Right atrium auricular region (tissue), 2 donors: Measurements from ENCODE around the gene COMMD7. TPM values are rescaled to one million over a fixed set of nuclear protein-coding genes. Genes with fewer than 3 reads are reported as not detected.
A peak's percentile ranks its signal among the peaks of the same experiment; 100 is the strongest.

Experiments used
- DNase-seq: peaks from one replicate; pipeline ENCODE4 v3.0.0-alpha.2; 2019; ENCODE audit warnings: low spot score
- H3K27ac ChIP-seq, 2 donors: fragments of 200-600 bp; sonication (generic); 1 replicate in 1 of 2; 2 replicates in 1 of 2; pipeline ENCODE4 v1.5.1; 2016 to 2019
- H3K27me3 ChIP-seq, 2 donors: fragments of 200-600 bp; sonication (generic); one replicate each; pipeline versions ENCODE4 v1.5.1 to v1.6.0; 2017 to 2019
- H3K36me3 ChIP-seq: fragments of 200-600 bp; sonication (generic); one replicate; pipeline ENCODE4 v1.5.1; 2016
- H3K4me1 ChIP-seq, 2 donors: fragments of 200-600 bp; sonication (generic); one replicate each; pipeline versions ENCODE4 v1.5.1 to v1.6.0; 2017 to 2019
- H3K4me3 ChIP-seq, 2 donors: fragments of 200-600 bp; sonication (generic); 1 replicate in 1 of 2; 2 replicates in 1 of 2; pipeline ENCODE4 v1.5.1; 2017 to 2019; ENCODE audit warnings: mild to moderate bottlenecking in 1 of 2, moderate library complexity in 1 of 2
- H3K9me3 ChIP-seq, 2 donors: fragments of 200-600 bp; sonication (generic); one replicate each; pipeline ENCODE4 v1.5.1; 2019
- CTCF ChIP-seq, 2 donors: fragments of 200-600 bp; sonication (generic); IDR thresholded peaks; one replicate each; pipeline ENCODE4 v1.5.1; 2019; ENCODE audit warnings: antibody characterized with exemption in 2 of 2
- total RNA-seq, 2 donors: library from RNA; depleted of rRNA; stranded (reverse); fragments of >200 nt; gene quantifications; one replicate each; pipeline ENCODE4 v1.1.0, GENCODE V29; 2016

Gene COMMD7
- total RNA-seq, 2 donors from 2014 or later = 22.2 to 29.3 TPM

GRCh38 chr20:32660661-32661060 is 82.6 kb downstream of the COMMD7 start:
- H3K36me3 ChIP-seq = no peaks in the 10 kb centered on the region
- peaks cover 0 to 9% of the 10 kb centered on the region in 2 donors for H3K4me1 ChIP-seq
- TF ChIP-seq CTCF (IDR thresholded peaks at IDR 0.05) = no peak
- no peak for DNase-seq
- H3K27me3 ChIP-seq = no peaks in the 10 kb centered on the region
- H3K9me3 ChIP-seq = no peaks in the 10 kb centered on the region
- no peak overlapping the region for H3K4me3 ChIP-seq
- H3K27ac ChIP-seq = no peak overlapping the region

GRCh38 chr20:32656827-32657226 is 86.4 kb downstream of the COMMD7 start:
- Histone ChIP-seq H3K4me3 (no peak overlapping the region), H3K9me3 (no peaks in the 10 kb centered on the region)
- no peak for TF ChIP-seq CTCF (IDR thresholded peaks at IDR 0.05)

GRCh38 chr20:32655903-32656512 is 87.3 kb downstream of the COMMD7 start:
- Histone ChIP-seq H3K4me3 (no peak overlapping the region), H3K27me3 (no peaks in the 10 kb centered on the region), H3K9me3 (no peaks in the 10 kb centered on the region), H3K36me3 (no peaks in the 10 kb centered on the region), H3K27ac (no peak overlapping the region), H3K4me1 (peaks cover 0 to 4% of the 10 kb centered on the region in 2 donors)
- no peak for TF ChIP-seq CTCF (IDR thresholded peaks at IDR 0.05)
- DNase-seq = no peak

More at GRCh38 chr20:32656827-32657226, 86.4 kb downstream of the COMMD7 start:
- DNase-seq = no peak
- H3K27ac ChIP-seq = no peak overlapping the region
- H3K36me3 ChIP-seq = no peaks in the 10 kb centered on the region
- H3K4me1 ChIP-seq = peaks cover 0 to 4% of the 10 kb centered on the region in 2 donors
- no peaks in the 10 kb centered on the region for H3K27me3 ChIP-seq

- TF ChIP-seq CTCF (IDR thresholded peaks at IDR 0.05) = peak; percentile 95 to 98
- no peaks in the 10 kb centered on the region for H3K27me3 ChIP-seq
- H3K9me3 ChIP-seq = no peaks in the 10 kb centered on the region
- no peaks in the 10 kb centered on the region for H3K36me3 ChIP-seq
- H3K4me1 ChIP-seq = peaks cover 0 to 4% of the 10 kb centered on the region in 2 donors
- DNase-seq = peak; percentile 84
- H3K27ac ChIP-seq = no peak overlapping the region
- no peak overlapping the region for H3K4me3 ChIP-seq
Observed at GRCh38 chr20:32652739-32653526, 90.3 kb downstream of the COMMD7 start.

Other genes starting within 250 kb of the COMMD7 start
- 10 to 100 TPM in 1 of 2 donors, 1 to 10 TPM in 1; 7.6 to 10.4 TPM for gene NOL4L, start 158.1 kb downstream of the COMMD7 start, total RNA-seq
- gene C20orf203, start 69.5 kb downstream of the COMMD7 start, total RNA-seq = not detected
- gene DNMT3B, start 18.9 kb upstream of the COMMD7 start, total RNA-seq = under 1 TPM; 0.24 to 0.44 TPM
- 10 to 100 TPM; 56.0 to 62.8 TPM for gene MAPRE1, start 76.5 kb upstream of the COMMD7 start, total RNA-seq
- not detected for gene EFCAB8, start 115.5 kb upstream of the COMMD7 start, total RNA-seq